ENCODE results near the gene GEMIN4. TPM values are rescaled to one million over a fixed set of nuclear protein-coding genes. Genes with fewer than 3 reads are reported as not detected.
"Not testable (repeated sequence)": the region's sequence is repeated elsewhere in the genome, so short reads cannot be mapped to it uniquely, and the experiment has no call there.

The GEMIN4 gene
- total RNA-seq, 1 donor from 2014 or later: 30.5 TPM

GRCh38 chr17:792277-792676 lies 40.2 kb upstream of the GEMIN4 start:
- intact Hi-C loops (cut with micrococcal nuclease): no loop called here
- Mint-ChIP-seq H3K4me3 (no peak overlapping the region), H3K4me1 (peaks cover 7% of the 10 kb centered on the region), H3K27me3 (no peaks in the 10 kb centered on the region), H3K27ac (no peak overlapping the region), H3K36me3 (ENCODE audit: low read depth) (peaks cover 54% of the 10 kb centered on the region), H3K9me3 (no peaks in the 10 kb centered on the region)
- ChIA-PET CTCF (interaction anchor here (1.5 kb wide), 1 partner anchor 189 kb away, joined by 3 read pairs; no protein-coding TSS in a partner anchor), POLR2A (no interaction called here)
- no peak for TF ChIP-seq CTCF (IDR thresholded peaks at IDR 0.05)
- DNase-seq (no peak), ATAC-seq (ENCODE audit: low read depth) (no peak)

- no peak for ATAC-seq (ENCODE audit: low read depth)
- intact Hi-C loops (cut with micrococcal nuclease): no loop called here
- DNase-seq: no peak
- H3K27me3 Mint-ChIP-seq: no peaks in the 10 kb centered on the region
- no peak overlapping the region for H3K27ac Mint-ChIP-seq
- no peak for TF ChIP-seq CTCF (IDR thresholded peaks at IDR 0.05)
- peaks cover 57% of the 10 kb centered on the region for H3K36me3 Mint-ChIP-seq (ENCODE audit: low read depth)
- CTCF ChIA-PET: no interaction called here
- POLR2A ChIA-PET: no interaction called here
- H3K4me3 Mint-ChIP-seq: no peak overlapping the region
- peaks cover 7% of the 10 kb centered on the region for H3K4me1 Mint-ChIP-seq
- no peaks in the 10 kb centered on the region for H3K9me3 Mint-ChIP-seq
Measured at GRCh38 chr17:791829-792228, 39.8 kb upstream of the GEMIN4 start.

GRCh38 chr17:790874-791247 lies 38.8 kb upstream of the GEMIN4 start:
- H3K27me3 Mint-ChIP-seq; H3K27ac Mint-ChIP-seq; POLR2A ChIA-PET; H3K4me1 Mint-ChIP-seq; H3K4me3 Mint-ChIP-seq; DNase-seq; CTCF ChIA-PET; intact Hi-C loops (cut with micrococcal nuclease); H3K9me3 Mint-ChIP-seq; ATAC-seq (ENCODE audit: low read depth): not testable (repeated sequence)
- H3K36me3 Mint-ChIP-seq (ENCODE audit: low read depth): peaks cover 57% of the 10 kb centered on the region

GRCh38 chr17:789931-790873 lies 38.1 kb upstream of the GEMIN4 start:
- H3K36me3 Mint-ChIP-seq (ENCODE audit: low read depth): peaks cover 60% of the 10 kb centered on the region
- POLR2A ChIA-PET; ATAC-seq (ENCODE audit: low read depth); CTCF ChIA-PET; H3K4me3 Mint-ChIP-seq; H3K27ac Mint-ChIP-seq; H3K27me3 Mint-ChIP-seq; H3K4me1 Mint-ChIP-seq; H3K9me3 Mint-ChIP-seq; DNase-seq: not testable (repeated sequence)
- intact Hi-C loops (cut with micrococcal nuclease): loop anchor here (10.0 kb wide), 1 partner anchor 575 kb away; no protein-coding TSS in a partner anchor

- intact Hi-C loops (cut with micrococcal nuclease): loop anchor here (10.0 kb wide), 1 partner anchor 574 kb away; no protein-coding TSS in a partner anchor
- ATAC-seq (ENCODE audit: low read depth): no peak
- POLR2A ChIA-PET: no interaction called here
Measured at GRCh38 chr17:789160-789840, 37.2 kb upstream of the GEMIN4 start.

More at GRCh38 chr17:789160-789840, 37.2 kb upstream of the GEMIN4 start:
- no peak overlapping the region for H3K4me3 Mint-ChIP-seq
- H3K27ac Mint-ChIP-seq: no peak overlapping the region
- no peak for TF ChIP-seq CTCF (IDR thresholded peaks at IDR 0.05)
- CTCF ChIA-PET: no interaction called here
- H3K36me3 Mint-ChIP-seq (ENCODE audit: low read depth): peaks cover 60% of the 10 kb centered on the region
- no peaks in the 10 kb centered on the region for H3K27me3 Mint-ChIP-seq
- no peak for DNase-seq
- no peaks in the 10 kb centered on the region for H3K9me3 Mint-ChIP-seq
- peaks cover 5% of the 10 kb centered on the region for H3K4me1 Mint-ChIP-seq
